Coronary artery (tissue), 2 donors: Measurements from ENCODE around the gene MID1.

ENCODE experiments used
- DNase-seq: peaks from one replicate; pipeline ENCODE4 v3.0.0-alpha.2; 2017; ENCODE audit warnings: low spot score
- H3K27ac ChIP-seq, 2 donors: fragments of 200-600 bp; sonication (generic); one replicate each; pipeline ENCODE4 v1.5.1; 2016 to 2019
- H3K4me3 ChIP-seq: fragments of 200-600 bp; sonication (generic); 2 replicates; pipeline ENCODE4 v1.5.1; 2016; ENCODE audit warnings: mild to moderate bottlenecking, moderate library complexity
- CTCF ChIP-seq: fragments of 200-600 bp; sonication (generic); IDR thresholded peaks from one replicate; pipeline ENCODE4 v1.5.1; 2019; ENCODE audit warnings: antibody characterized with exemption

MID1 gene

GRCh38 chrX:10486373-10486772 is 134.0 kb downstream of the MID1 start:
- no peak for DNase-seq
- no peak overlapping the region for H3K4me3 ChIP-seq

GRCh38 chrX:10485326-10485725 is 135.1 kb downstream of the MID1 start:
- Histone ChIP-seq H3K4me3 (no peak overlapping the region), H3K27ac (peak overlapping the region in 1 of 2 donors; percentile 28)
- DNase-seq = no peak
- no peak for TF ChIP-seq CTCF

More at GRCh38 chrX:10486373-10486772, 134.0 kb downstream of the MID1 start:
- H3K27ac ChIP-seq = peak overlapping the region; percentile 17 to 62
- no peak for TF ChIP-seq CTCF

- H3K27ac ChIP-seq = peak overlapping the region in 1 of 2 donors; percentile 28
- H3K4me3 ChIP-seq = no peak overlapping the region
- TF ChIP-seq CTCF = no peak
- no peak for DNase-seq
Observed at GRCh38 chrX:10484683-10485247, 135.6 kb downstream of the MID1 start.

- TF ChIP-seq CTCF = no peak
- peak overlapping the region; percentile 38 to 69 for H3K27ac ChIP-seq
- no peak for DNase-seq
- H3K4me3 ChIP-seq = no peak overlapping the region
Observed at GRCh38 chrX:10483191-10483831, 137.1 kb downstream of the MID1 start.

- H3K27ac ChIP-seq = peak overlapping the region in 1 of 2 donors; percentile 69
- no peak overlapping the region for H3K4me3 ChIP-seq
- TF ChIP-seq CTCF = no peak
- DNase-seq = no peak
Observed at GRCh38 chrX:10482708-10483107, 137.7 kb downstream of the MID1 start.

- no peak for DNase-seq
- no peak for TF ChIP-seq CTCF
- H3K27ac ChIP-seq = peak overlapping the region in 1 of 2 donors; percentile 69
- no peak overlapping the region for H3K4me3 ChIP-seq
Observed at GRCh38 chrX:10482261-10482660, 138.1 kb downstream of the MID1 start.

- H3K27ac ChIP-seq = no peak overlapping the region
- no peak for TF ChIP-seq CTCF
- DNase-seq = no peak
- no peak overlapping the region for H3K4me3 ChIP-seq
Observed at GRCh38 chrX:10480861-10481260, 139.5 kb downstream of the MID1 start.
